ENCODE data around the gene DTNBP1. TPM values are rescaled to one million over a fixed set of nuclear protein-coding genes. Genes with fewer than 3 reads are reported as not detected.

Gene DTNBP1
- polyA plus RNA-seq, 2 of the 4 experiments (the other 2 are of a cell fraction) = 8.4 to 8.7 TPM

- no peak for FAIRE-seq
Measured at GRCh38 chr6:15487262-15487661, 175.6 kb downstream of the DTNBP1 start.

DNA sequence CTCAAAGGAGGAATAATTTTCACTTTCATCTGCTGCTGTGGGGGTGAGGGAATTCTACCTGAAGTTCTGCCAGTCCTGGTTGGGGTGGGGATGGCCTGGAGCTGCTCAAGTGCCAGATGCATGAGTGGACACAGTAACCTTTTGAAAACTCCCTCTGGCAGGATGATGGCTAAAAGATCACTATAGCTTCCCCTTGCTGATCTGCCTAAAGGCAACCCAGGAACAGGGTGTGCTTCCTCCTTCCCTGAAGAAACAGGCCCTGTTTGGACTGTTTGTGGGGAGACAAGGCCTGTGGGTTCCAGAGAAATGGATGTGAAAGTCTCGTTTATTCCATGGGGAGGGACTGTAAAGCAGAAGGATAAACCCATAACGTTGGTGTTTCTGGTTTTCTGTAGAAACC is 176.9 kb downstream of the DTNBP1 start:
- TF ChIP-seq HOXB13 (CRISPR knock-in tag; IDR thresholded peaks at IDR 0.05; ENCODE audit: low read depth) (no peak), RFX5 (IDR thresholded peaks at IDR 0.05) (no peak)
- Histone ChIP-seq H3K4me2 (no peak overlapping the region), H3K4me3 (no peak overlapping the region), H3K27ac (no peak overlapping the region), H3K4me1 (no peaks in the 10 kb centered on the region), H3K9me3 (no peaks in the 10 kb centered on the region)
- ATAC-seq (no peak), FAIRE-seq (no peak), DNase-seq (ENCODE audit: low read depth in 1 of 2, low spot score in 1 of 2) (no peak)
- POLR2A ChIA-PET = interaction anchor here (0.6 kb wide), 1 partner anchor 146 kb away, joined by 4 read pairs; no protein-coding TSS in a partner anchor
- CTCF ChIA-PET = no interaction called here
- 76% methylated on average over 2 of the region's 2 CpGs for WGBS (ENCODE audit: missing lambda C conversion rate)

More at GRCh38 chr6:15487262-15487661, 175.6 kb downstream of the DTNBP1 start:
- no peak overlapping the region for H3K4me2 ChIP-seq
- CTCF ChIA-PET = no interaction called here
- DNase-seq (ENCODE audit: low read depth in 1 of 2, low spot score in 1 of 2) = no peak
- no peak overlapping the region for H3K4me3 ChIP-seq
- TF ChIP-seq, protein P1, sequence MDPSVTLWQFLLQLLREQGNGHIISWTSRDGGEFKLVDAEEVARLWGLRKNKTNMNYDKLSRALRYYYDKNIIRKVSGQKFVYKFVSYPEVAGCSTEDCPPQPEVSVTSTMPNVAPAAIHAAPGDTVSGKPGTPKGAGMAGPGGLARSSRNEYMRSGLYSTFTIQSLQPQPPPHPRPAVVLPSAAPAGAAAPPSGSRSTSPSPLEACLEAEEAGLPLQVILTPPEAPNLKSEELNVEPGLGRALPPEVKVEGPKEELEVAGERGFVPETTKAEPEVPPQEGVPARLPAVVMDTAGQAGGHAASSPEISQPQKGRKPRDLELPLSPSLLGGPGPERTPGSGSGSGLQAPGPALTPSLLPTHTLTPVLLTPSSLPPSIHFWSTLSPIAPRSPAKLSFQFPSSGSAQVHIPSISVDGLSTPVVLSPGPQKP (IDR thresholded peaks at IDR 0.05; ENCODE audit: low read depth, low read length) = no peak
- no peak for TF ChIP-seq EP300 (IDR thresholded peaks at IDR 0.05)
- no peak for TF ChIP-seq KDM1A (IDR thresholded peaks at IDR 0.05; ENCODE audit: low read depth)
- no peak for TF ChIP-seq JUNB (IDR thresholded peaks at IDR 0.05)
- TF ChIP-seq GATA3 (IDR thresholded peaks at IDR 0.05; ENCODE audit: borderline replicate concordance) = no peak
- TF ChIP-seq RARB (CRISPR knock-in tag; IDR thresholded peaks at IDR 0.05) = no peak
- no peak for TF ChIP-seq MAFK (IDR thresholded peaks at IDR 0.05; ENCODE audit: partially characterized antibody)
- TF ChIP-seq CHD4 (IDR thresholded peaks at IDR 0.05; ENCODE audit: borderline replicate concordance) = no peak
- TF ChIP-seq ZNF302 (CRISPR knock-in tag; IDR thresholded peaks at IDR 0.05) = no peak
- TF ChIP-seq NFE2L2 (conservative IDR thresholded peaks at IDR 0.05; ENCODE audit: low read length) = no peak
- TF ChIP-seq ATOH8 (CRISPR knock-in tag; IDR thresholded peaks at IDR 0.05; ENCODE audit: low read depth) = no peak
- TF ChIP-seq ZSCAN20 (CRISPR knock-in tag; IDR thresholded peaks at IDR 0.05) = no peak
- TF ChIP-seq RCOR1 (IDR thresholded peaks at IDR 0.05; ENCODE audit: low read depth, low read length) = no peak
- TF ChIP-seq HOXA7 (CRISPR knock-in tag; IDR thresholded peaks at IDR 0.05) = no peak
- no peak for ATAC-seq
- H3K4me1 ChIP-seq = no peaks in the 10 kb centered on the region
- no peaks in the 10 kb centered on the region for H3K9me3 ChIP-seq
- WGBS (ENCODE audit: missing lambda C conversion rate) = 90% methylated on average over 13 of the region's 13 CpGs
- POLR2A ChIA-PET = no interaction called here
- no peak overlapping the region for H3K27ac ChIP-seq

DNA sequence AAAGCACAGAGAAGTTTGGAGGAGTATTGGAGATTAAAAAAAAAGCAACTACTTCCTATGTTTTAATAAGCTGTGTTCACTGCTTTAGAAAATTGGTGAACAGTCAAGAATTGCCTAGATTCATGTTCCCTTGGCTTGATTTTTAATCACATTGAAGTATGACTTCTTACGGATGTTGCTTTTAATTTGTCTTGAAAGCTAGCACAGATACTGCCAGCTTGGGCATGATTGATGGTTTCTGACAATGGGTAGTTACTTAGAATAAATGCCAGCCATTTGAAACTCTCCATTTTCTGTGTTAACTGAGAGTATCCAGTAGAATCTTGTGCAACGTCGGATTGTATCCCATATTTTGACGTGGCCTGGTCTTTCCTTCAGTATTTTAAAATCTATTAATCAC is 178.0 kb downstream of the DTNBP1 start:
- TF ChIP-seq MAFK (IDR thresholded peaks at IDR 0.05; ENCODE audit: partially characterized antibody) (no peak), NFE2L2 (conservative IDR thresholded peaks at IDR 0.05; ENCODE audit: low read length) (no peak), RCOR1 (IDR thresholded peaks at IDR 0.05; ENCODE audit: low read depth, low read length) (no peak), EHMT2 (IDR thresholded peaks at IDR 0.05; ENCODE audit: low read depth) (no peak), ZC3H11A (IDR thresholded peaks at IDR 0.05) (no peak), FOSL2 (IDR thresholded peaks at IDR 0.05) (no peak), FOSL2 (CRISPR knock-in tag; IDR thresholded peaks at IDR 0.05) (no peak), GATA3 (IDR thresholded peaks at IDR 0.05; ENCODE audit: borderline replicate concordance) (no peak), CBX8 (IDR thresholded peaks at IDR 0.05) (no peak)
- WGBS (ENCODE audit: missing lambda C conversion rate) = 93% methylated on average over 4 of the region's 4 CpGs
- CTCF ChIA-PET = no interaction called here
- ATAC-seq (no peak), DNase-seq (ENCODE audit: low read depth in 1 of 2, low spot score in 1 of 2) (no peak), FAIRE-seq (no peak)
- H3K9me3 ChIP-seq = no peaks in the 10 kb centered on the region
- H3K4me3 ChIP-seq = no peak overlapping the region
- no peak overlapping the region for H3K27ac ChIP-seq
- H3K4me1 ChIP-seq = no peaks in the 10 kb centered on the region
- no peak overlapping the region for H3K4me2 ChIP-seq
- POLR2A ChIA-PET = no interaction called here

GRCh38 chr6:15484140-15484539 is 178.7 kb downstream of the DTNBP1 start:
- no peak for DNase-seq (ENCODE audit: low read depth in 1 of 2, low spot score in 1 of 2)
- no peaks in the 10 kb centered on the region for H3K9me3 ChIP-seq
- TF ChIP-seq, protein P1 (IDR thresholded peaks at IDR 0.05; ENCODE audit: low read depth, low read length) = no peak
- no peak for TF ChIP-seq ZC3H11A (IDR thresholded peaks at IDR 0.05)
- no peak for TF ChIP-seq FOXS1 (CRISPR knock-in tag; IDR thresholded peaks at IDR 0.05)
- TF ChIP-seq, protein P2, sequence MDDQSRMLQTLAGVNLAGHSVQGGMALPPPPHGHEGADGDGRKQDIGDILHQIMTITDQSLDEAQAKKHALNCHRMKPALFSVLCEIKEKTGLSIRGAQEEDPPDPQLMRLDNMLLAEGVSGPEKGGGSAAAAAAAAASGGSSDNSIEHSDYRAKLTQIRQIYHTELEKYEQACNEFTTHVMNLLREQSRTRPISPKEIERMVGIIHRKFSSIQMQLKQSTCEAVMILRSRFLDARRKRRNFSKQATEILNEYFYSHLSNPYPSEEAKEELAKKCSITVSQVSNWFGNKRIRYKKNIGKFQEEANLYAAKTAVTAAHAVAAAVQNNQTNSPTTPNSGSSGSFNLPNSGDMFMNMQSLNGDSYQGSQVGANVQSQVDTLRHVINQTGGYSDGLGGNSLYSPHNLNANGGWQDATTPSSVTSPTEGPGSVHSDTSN (IDR thresholded peaks at IDR 0.05) = no peak
- TF ChIP-seq HEYL (CRISPR knock-in tag; IDR thresholded peaks at IDR 0.05) = no peak
- TF ChIP-seq BHLHE40 (IDR thresholded peaks at IDR 0.05; ENCODE audit: low read depth, low read length) = no peak
- TF ChIP-seq, protein P3, sequence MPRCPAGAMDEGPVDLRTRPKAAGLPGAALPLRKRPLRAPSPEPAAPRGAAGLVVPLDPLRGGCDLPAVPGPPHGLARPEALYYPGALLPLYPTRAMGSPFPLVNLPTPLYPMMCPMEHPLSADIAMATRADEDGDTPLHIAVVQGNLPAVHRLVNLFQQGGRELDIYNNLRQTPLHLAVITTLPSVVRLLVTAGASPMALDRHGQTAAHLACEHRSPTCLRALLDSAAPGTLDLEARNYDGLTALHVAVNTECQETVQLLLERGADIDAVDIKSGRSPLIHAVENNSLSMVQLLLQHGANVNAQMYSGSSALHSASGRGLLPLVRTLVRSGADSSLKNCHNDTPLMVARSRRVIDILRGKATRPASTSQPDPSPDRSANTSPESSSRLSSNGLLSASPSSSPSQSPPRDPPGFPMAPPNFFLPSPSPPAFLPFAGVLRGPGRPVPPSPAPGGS (IDR thresholded peaks at IDR 0.05) = no peak
- POLR2A ChIA-PET = no interaction called here
- no peak overlapping the region for H3K4me3 ChIP-seq
- FAIRE-seq = no peak
- H3K27ac ChIP-seq = no peak overlapping the region
- 0 out of 3 replicates have a peak, but pooled peaks cover 4% of the 10 kb centered on the region for H3K4me1 ChIP-seq
- 84% methylated on average over 3 of the region's 3 CpGs for WGBS (ENCODE audit: missing lambda C conversion rate)
- H3K4me2 ChIP-seq = no peak overlapping the region
- CTCF ChIA-PET = no interaction called here
- ATAC-seq = no peak
